Kidney (tissue), 14 donors: ENCODE data around the gene EDAR. TPM values are rescaled to one million over a fixed set of nuclear protein-coding genes. Genes with fewer than 3 reads are reported as not detected.

Experiments
- DNase-seq, 5 donors: peaks; one replicate each; pipeline ENCODE4 v3.0.0-alpha.2; 2013 to 2020
- FAIRE-seq: peaks from 2 replicates; lab custom pipeline; 2012; peaks lifted over from hg19 to GRCh38; lab: Jason Lieb, UNC
- H3K27ac ChIP-seq, 2 donors: one replicate each; pipeline ENCODE4 v1.7.0; 2013; ENCODE audit warnings: low read depth in 2 of 2, low read length in 2 of 2, inconsistent platforms in 1 of 2
- H3K27me3 ChIP-seq: one replicate; pipeline ENCODE4 v1.7.1; 2013; ENCODE audit warnings: low read length, inconsistent platforms; ENCODE audit not compliant: control insufficient read depth, insufficient read depth
- H3K36me3 ChIP-seq, 3 donors: one replicate each; pipeline versions ENCODE4 v1.7.0 to v1.7.1; 2013; ENCODE audit warnings: low read length in 3 of 3, control low read depth in 1 of 3, inconsistent platforms in 1 of 3; ENCODE audit not compliant: insufficient read depth in 3 of 3, control insufficient read depth in 2 of 3
- H3K4me1 ChIP-seq, 3 donors: one replicate each; pipeline versions ENCODE4 v1.7.0 to v1.7.1; 2013; ENCODE audit warnings: low read length in 3 of 3, inconsistent platforms in 1 of 3, low read depth in 1 of 3; ENCODE audit not compliant: control insufficient read depth in 2 of 3, insufficient read depth in 2 of 3
- H3K4me3 ChIP-seq, 3 donors: one replicate each; pipeline versions ENCODE4 v1.7.0 to v1.8.1; 2013; ENCODE audit warnings: low read length in 3 of 3, control low read depth in 1 of 3, inconsistent platforms in 1 of 3
- H3K9ac ChIP-seq, 3 donors: one replicate each; pipeline versions ENCODE4 v1.7.0 to v1.7.1; 2013; ENCODE audit warnings: low read length in 3 of 3, control low read depth in 1 of 3, inconsistent platforms in 1 of 3
- H3K9me3 ChIP-seq, 3 donors: one replicate each; pipeline versions ENCODE4 v1.7.0 to v1.7.1; 2013; ENCODE audit warnings: low read length in 3 of 3, control low read depth in 1 of 3, inconsistent platforms in 1 of 3; ENCODE audit not compliant: control insufficient read depth in 2 of 3, insufficient read depth in 1 of 3
- CTCF ChIP-seq: IDR thresholded peaks from 3 replicates; pipeline ENCODE4 v1.5.1; 2012; ENCODE audit warnings: mild to moderate bottlenecking, moderate library complexity, borderline replicate concordance; ENCODE audit not compliant: insufficient read depth; ENCODE audit errors: extremely low read depth
- intact Hi-C: fragments of 100-400 bp; cut with DNase I; formaldehyde crosslinking; loops from one replicate; pipeline ENCODE4 v1.11.1; 2022
- polyA plus RNA-seq: library from polyadenylated mRNA; stranded (reverse); fragments of 350-450 nt; fragmentation: Illumina TruSeq; extraction: RNeasy Lipid Tissue Mini Kit (QIAGEN cat#74804); gene quantifications from one replicate; pipeline ENCODE4 v1.2.3, GENCODE V29; 2014; ENCODE audit warnings: low read depth, low replicate concordance; ENCODE audit not compliant: insufficient read depth
- total RNA-seq: library from RNA; stranded (reverse); fragmentation: NEBNext Ultra II Directional; extraction: Animal tissue kit (Norgen Biotek cat#: 25700); gene quantifications from one replicate; pipeline ENCODE4 v1.2.1, GENCODE V29; 2021
- donor health status: control.
- donor health status: control.
- donor health status: control.
- donor health status: control.
- donor health status: control.
- donor health status: DM: yes; HTN: yes; CAD: no.
- donor health status: Normal renal cell carcinoma (clear cell type).

Gene EDAR
- total and polyA plus RNA-seq, 2 donors from 2014 or later: 0.17 to 3.1 TPM

DNA sequence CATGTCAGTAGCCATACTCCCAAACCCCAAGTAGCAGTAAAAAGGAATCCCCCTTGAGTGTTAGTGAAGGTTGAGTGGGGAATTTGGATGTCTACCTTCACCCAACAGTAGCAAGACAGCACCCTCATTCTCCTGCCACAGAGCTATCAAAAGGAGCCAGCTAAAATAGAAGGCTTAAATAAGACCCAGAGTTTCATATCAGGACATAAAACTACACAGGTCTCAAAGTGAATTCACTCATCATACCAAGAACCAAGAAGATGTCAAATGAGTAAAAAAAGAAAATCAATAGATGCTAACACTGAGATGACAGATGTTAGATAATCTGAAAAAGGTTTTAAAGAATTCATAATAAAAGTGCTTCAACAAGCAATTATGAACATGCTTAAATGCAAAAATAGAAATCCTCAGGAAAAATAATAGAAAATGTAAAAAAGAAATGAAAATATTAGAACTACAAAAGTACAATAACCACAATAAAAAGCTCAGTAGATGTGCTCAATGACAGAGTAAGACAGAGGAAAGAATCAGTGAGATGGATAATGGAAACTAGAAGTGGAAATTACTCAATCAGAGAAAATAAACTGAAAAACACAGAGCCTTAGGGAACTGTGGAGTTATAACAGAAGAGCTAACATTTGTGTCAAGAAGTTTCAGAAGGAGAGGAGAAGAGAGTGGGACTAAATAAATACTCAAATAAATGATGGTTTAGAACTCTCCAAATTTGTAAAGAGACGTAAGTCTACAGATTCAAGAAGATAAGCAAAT, 90.5 kb downstream of the EDAR start:
- H3K27ac ChIP-seq: no peak overlapping the region
- DNase-seq (no peak), FAIRE-seq (no peak)
- intact Hi-C loops: no loop called here
- no peak for TF ChIP-seq CTCF
- H3K4me1 ChIP-seq: no peaks in the 10 kb centered on the region
- no peaks in the 10 kb centered on the region for H3K27me3 ChIP-seq
- H3K9me3 ChIP-seq: no peaks in the 10 kb centered on the region
- no peak overlapping the region for H3K4me3 ChIP-seq
- H3K9ac ChIP-seq: no peak overlapping the region
- H3K36me3 ChIP-seq: no peaks in the 10 kb centered on the region

DNA sequence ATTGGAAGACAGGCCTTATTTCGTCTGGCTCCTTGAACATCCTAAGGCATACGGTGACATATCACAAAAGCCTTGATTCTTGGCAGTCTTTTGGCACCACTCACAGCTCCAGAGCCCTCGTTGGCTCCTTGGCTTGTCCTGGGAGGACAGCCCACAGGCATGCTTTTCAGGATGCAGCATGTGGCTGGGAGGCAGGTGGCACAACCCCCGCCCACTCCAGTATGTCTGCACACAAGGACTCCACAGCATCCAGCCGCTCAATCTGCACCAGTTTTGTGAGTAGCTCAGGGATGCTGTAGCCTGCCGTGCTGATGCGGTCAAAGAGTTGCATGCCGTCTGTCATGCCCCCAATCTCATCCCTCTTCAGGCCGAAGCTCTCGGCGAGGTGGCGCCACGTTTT, 92.3 kb downstream of the EDAR start:
- Histone ChIP-seq H3K4me1 (no peaks in the 10 kb centered on the region), H3K27me3 (no peaks in the 10 kb centered on the region), H3K4me3 (no peak overlapping the region), H3K36me3 (no peaks in the 10 kb centered on the region), H3K9me3 (no peaks in the 10 kb centered on the region), H3K9ac (no peak overlapping the region), H3K27ac (no peak overlapping the region)
- DNase-seq (no peak), FAIRE-seq (no peak)
- TF ChIP-seq CTCF: no peak
- intact Hi-C loops: no loop called here

GRCh38 chr2:108895188-108895587, 93.8 kb downstream of the EDAR start:
- no peak for TF ChIP-seq CTCF
- H3K9ac ChIP-seq: no peak overlapping the region
- H3K4me1 ChIP-seq: no peaks in the 10 kb centered on the region
- no peaks in the 10 kb centered on the region for H3K27me3 ChIP-seq
- H3K27ac ChIP-seq: no peak overlapping the region
- no peaks in the 10 kb centered on the region for H3K36me3 ChIP-seq
- no peak for DNase-seq
- no peak for FAIRE-seq
- peaks cover 0 to 3% (median 0%) of the 10 kb centered on the region in 3 donors for H3K9me3 ChIP-seq
- intact Hi-C loops: no loop called here
- no peak overlapping the region for H3K4me3 ChIP-seq
